ENCODE measurements around the gene C1orf174.

DNA sequence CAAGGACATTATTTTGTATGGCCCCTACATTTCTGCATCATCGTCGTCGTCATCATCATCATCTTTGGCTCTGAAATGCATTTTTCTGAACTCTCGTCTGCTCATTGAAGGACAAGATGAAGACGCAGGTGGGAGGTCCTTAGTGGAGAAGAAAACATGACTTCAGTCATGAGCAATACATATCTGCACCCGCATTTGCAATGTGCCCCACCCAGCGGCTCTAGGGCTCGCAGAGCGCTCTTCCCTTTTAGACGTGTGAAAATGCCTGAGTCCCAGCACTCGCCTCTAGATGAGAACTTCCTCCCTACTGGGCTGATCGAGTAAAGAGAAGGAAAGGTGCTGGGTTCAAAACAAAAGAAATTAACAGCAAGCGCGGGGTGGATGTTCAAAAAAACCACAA, 10.1 kb downstream of the C1orf174 start:
- TF ChIP-seq EZH2 (IDR thresholded peaks at IDR 0.05; ENCODE audit: low read depth), result no peak
- TF ChIP-seq, protein P1, sequence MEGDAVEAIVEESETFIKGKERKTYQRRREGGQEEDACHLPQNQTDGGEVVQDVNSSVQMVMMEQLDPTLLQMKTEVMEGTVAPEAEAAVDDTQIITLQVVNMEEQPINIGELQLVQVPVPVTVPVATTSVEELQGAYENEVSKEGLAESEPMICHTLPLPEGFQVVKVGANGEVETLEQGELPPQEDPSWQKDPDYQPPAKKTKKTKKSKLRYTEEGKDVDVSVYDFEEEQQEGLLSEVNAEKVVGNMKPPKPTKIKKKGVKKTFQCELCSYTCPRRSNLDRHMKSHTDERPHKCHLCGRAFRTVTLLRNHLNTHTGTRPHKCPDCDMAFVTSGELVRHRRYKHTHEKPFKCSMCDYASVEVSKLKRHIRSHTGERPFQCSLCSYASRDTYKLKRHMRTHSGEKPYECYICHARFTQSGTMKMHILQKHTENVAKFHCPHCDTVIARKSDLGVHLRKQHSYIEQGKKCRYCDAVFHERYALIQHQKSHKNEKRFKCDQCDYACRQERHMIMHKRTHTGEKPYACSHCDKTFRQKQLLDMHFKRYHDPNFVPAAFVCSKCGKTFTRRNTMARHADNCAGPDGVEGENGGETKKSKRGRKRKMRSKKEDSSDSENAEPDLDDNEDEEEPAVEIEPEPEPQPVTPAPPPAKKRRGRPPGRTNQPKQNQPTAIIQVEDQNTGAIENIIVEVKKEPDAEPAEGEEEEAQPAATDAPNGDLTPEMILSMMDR (conservative IDR thresholded peaks at IDR 0.05), result no peak

All from PC-9 (cell line).